Prostate gland (tissue), 2 donors: ENCODE measurements around the gene ST7. TPM values are rescaled to one million over a fixed set of nuclear protein-coding genes. Genes with fewer than 3 reads are reported as not detected.
A peak's percentile ranks its signal among the peaks of the same experiment; 100 is the strongest.
"Not testable (repeated sequence)": the region's sequence is repeated elsewhere in the genome, so short reads cannot be mapped to it uniquely, and the experiment has no call there.

Experiments used
- DNase-seq: peaks from one replicate; pipeline ENCODE4 v3.0.0-alpha.2; 2019; ENCODE audit warnings: low spot score
- H3K27ac ChIP-seq, 2 donors: fragments of 200-600 bp; sonication (generic); 2 replicates each; pipeline ENCODE4 v1.5.1; 2017 to 2019
- H3K27me3 ChIP-seq: fragments of 200-600 bp; sonication (generic); replicated peaks from 2 replicates; pipeline ENCODE4 v1.5.1; 2019; ENCODE audit not compliant: insufficient read depth
- H3K36me3 ChIP-seq, 2 donors: fragments of 200-600 bp; sonication (generic); 1 replicate in 1 of 2; 2 replicates in 1 of 2; pipeline versions ENCODE4 v1.5.1 to v1.8.1; 2017 to 2019
- H3K4me1 ChIP-seq: fragments of 200-600 bp; sonication (generic); replicated peaks from 2 replicates; pipeline ENCODE4 v1.5.1; 2019
- H3K4me3 ChIP-seq, 2 donors: fragments of 200-600 bp; sonication (generic); 2 replicates each; pipeline ENCODE4 v1.5.1; 2017 to 2019
- H3K9me3 ChIP-seq: fragments of 200-600 bp; sonication (generic); 2 replicates; pipeline ENCODE4 v1.5.1; 2017
- POLR2A ChIP-seq: fragments of 450-650 bp; IDR thresholded peaks from one replicate; pipeline ENCODE4 v1.6.1; 2016; ENCODE audit warnings: antibody characterized with exemption, mild to moderate bottlenecking
- POLR2AphosphoS5 ChIP-seq: sonication (generic); formaldehyde crosslinking; IDR thresholded peaks from one replicate; pipeline ENCODE4 v1.6.1; 2017; ENCODE audit warnings: antibody characterized with exemption
- WGBS: methylation state at CpG from one replicate; pipeline ENCODE4 v1.1.5; 2018; 5-methylcytosine and 5-hydroxymethylcytosine counted together
- intact Hi-C: fragments of 100-400 bp; cut with DNase I; formaldehyde crosslinking; loops from one replicate; pipeline ENCODE4 v1.14.2; 2022
- total RNA-seq, 2 donors: library from RNA; depleted of rRNA; stranded (reverse); fragments of >200 nt; gene quantifications; one replicate each; pipeline ENCODE4 v1.1.0, GENCODE V29; 2016
- TF ChIP-seq, protein P1 (sequence below), 4 experiments: fragments of 200-600 bp in 2 of 4; fragments of 450-650 bp in 2 of 4; sonication (generic) in 2 of 4; IDR thresholded peaks; 1 replicate in 3 of 4; 2 replicates in 1 of 4; pipeline ENCODE4 v1.5.1; 2016 to 2019; ENCODE audit warnings: antibody characterized with exemption in 4 of 4, mild to moderate bottlenecking in 2 of 4, moderate library complexity in 2 of 4

Gene ST7
- total RNA-seq, 2 donors from 2014 or later: 18.7 to 27.5 TPM

- H3K27me3 ChIP-seq: no peaks in the 10 kb centered on the region
- WGBS: under 1% methylated on average over 43 of the region's 63 CpGs
- H3K4me1 ChIP-seq: peaks cover 4% of the 10 kb centered on the region
- no peaks in the 10 kb centered on the region for H3K36me3 ChIP-seq
- peak; percentile 37 for TF ChIP-seq POLR2A
- TF ChIP-seq, protein P1, sequence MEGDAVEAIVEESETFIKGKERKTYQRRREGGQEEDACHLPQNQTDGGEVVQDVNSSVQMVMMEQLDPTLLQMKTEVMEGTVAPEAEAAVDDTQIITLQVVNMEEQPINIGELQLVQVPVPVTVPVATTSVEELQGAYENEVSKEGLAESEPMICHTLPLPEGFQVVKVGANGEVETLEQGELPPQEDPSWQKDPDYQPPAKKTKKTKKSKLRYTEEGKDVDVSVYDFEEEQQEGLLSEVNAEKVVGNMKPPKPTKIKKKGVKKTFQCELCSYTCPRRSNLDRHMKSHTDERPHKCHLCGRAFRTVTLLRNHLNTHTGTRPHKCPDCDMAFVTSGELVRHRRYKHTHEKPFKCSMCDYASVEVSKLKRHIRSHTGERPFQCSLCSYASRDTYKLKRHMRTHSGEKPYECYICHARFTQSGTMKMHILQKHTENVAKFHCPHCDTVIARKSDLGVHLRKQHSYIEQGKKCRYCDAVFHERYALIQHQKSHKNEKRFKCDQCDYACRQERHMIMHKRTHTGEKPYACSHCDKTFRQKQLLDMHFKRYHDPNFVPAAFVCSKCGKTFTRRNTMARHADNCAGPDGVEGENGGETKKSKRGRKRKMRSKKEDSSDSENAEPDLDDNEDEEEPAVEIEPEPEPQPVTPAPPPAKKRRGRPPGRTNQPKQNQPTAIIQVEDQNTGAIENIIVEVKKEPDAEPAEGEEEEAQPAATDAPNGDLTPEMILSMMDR (IDR thresholded peaks at IDR 0.05): no peak
- TF ChIP-seq POLR2AphosphoS5: peak; percentile 31
- H3K27ac ChIP-seq: peak overlapping the region; percentile 97 to 98
- peak overlapping the region; percentile 93 to 97 for H3K4me3 ChIP-seq
- DNase-seq: peak; percentile 52
- intact Hi-C loops: no loop called here
- no peaks in the 10 kb centered on the region for H3K9me3 ChIP-seq
Observed at GRCh38 chr7:116953906-116954838, 871 bp downstream of the ST7 start.

GRCh38 chr7:116955340-116955739 is 2.0 kb downstream of the ST7 start:
- intact Hi-C loops: no loop called here
- Histone ChIP-seq H3K27me3 (no peaks in the 10 kb centered on the region), H3K4me3 (no peak overlapping the region), H3K4me1 (peaks cover 4% of the 10 kb centered on the region), H3K9me3 (no peaks in the 10 kb centered on the region), H3K27ac (peak overlapping the region in 1 of 2 donors; percentile 98), H3K36me3 (no peaks in the 10 kb centered on the region)
- TF ChIP-seq POLR2AphosphoS5 (no peak), POLR2A (no peak)
- TF ChIP-seq, protein P1 (IDR thresholded peaks at IDR 0.05): no peak
- DNase-seq: no peak

DNA sequence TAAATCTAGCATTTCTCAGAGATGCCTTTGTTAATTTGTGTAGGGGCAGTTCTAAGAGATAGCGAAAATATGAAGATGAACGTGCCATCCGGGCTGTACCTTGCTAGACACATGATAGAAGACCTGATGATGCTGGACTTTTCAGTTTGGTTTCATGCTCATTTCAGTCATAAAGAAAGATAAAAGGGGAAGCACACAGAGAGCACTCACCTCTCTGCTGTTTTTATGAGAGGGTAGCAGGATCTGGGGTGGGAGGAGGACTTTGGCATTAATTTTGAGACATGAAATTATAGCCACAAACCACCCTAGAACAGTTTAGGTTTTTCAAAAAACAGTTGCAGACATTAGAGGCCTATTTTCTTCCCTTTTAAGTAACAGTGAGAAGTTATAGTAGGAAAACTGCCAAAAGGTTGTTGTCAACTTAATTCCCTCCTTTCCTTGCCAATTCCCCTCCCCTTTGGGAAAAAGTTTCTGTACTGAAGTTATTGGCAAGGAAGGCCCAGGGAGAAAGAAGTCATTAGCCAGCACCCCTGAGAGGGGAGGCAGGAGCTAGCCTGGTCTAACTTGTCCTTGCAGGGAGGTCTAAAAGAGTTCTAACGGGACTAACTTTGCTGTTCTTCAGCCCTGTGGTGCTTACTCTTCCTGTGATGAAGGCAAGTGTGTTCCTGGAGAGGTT is 2.6 kb downstream of the ST7 start:
- peak; percentile 8 for DNase-seq
- 59% methylated on average over 4 of the region's 4 CpGs for WGBS
- H3K27me3 ChIP-seq: no peaks in the 10 kb centered on the region
- peaks cover 4% of the 10 kb centered on the region for H3K4me1 ChIP-seq
- no peaks in the 10 kb centered on the region for H3K9me3 ChIP-seq
- TF ChIP-seq POLR2A (no peak), POLR2AphosphoS5 (peak; percentile 26)
- H3K27ac ChIP-seq: peak overlapping the region in 1 of 2 donors; percentile 21
- no peak overlapping the region for H3K4me3 ChIP-seq
- no peaks in the 10 kb centered on the region for H3K36me3 ChIP-seq
- intact Hi-C loops: no loop called here

DNA sequence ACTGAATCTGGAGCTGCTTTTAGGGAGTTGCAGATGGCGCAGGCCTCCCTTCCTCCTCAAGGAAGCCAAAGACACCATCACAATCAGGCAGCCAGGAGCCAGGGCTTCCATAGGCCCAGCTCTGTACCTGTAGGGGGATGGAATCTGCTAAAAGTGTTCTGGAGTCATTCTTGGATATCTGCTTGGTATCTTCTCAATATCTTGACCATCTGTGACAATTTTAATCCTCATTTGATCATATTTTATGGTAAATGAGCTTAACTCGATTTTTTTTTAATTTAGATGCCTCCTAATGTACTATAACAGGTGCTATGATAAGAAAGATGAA is 3.1 kb downstream of the ST7 start:
- Histone ChIP-seq H3K27ac (peak overlapping the region in 1 of 2 donors; percentile 21), H3K4me1 (peaks cover 4% of the 10 kb centered on the region), H3K36me3 (no peaks in the 10 kb centered on the region), H3K9me3 (no peaks in the 10 kb centered on the region), H3K4me3 (no peak overlapping the region), H3K27me3 (no peaks in the 10 kb centered on the region)
- DNase-seq: no peak
- 81% methylated on average over 2 of the region's 2 CpGs for WGBS
- no peak for TF ChIP-seq POLR2A
- TF ChIP-seq, protein P1 (IDR thresholded peaks at IDR 0.05): no peak
- no peak for TF ChIP-seq POLR2AphosphoS5
- intact Hi-C loops: no loop called here

- intact Hi-C loops: no loop called here
- no peak for DNase-seq
- TF ChIP-seq POLR2AphosphoS5: no peak
- no peak for TF ChIP-seq POLR2A
- TF ChIP-seq, protein P1 (IDR thresholded peaks at IDR 0.05): no peak
- WGBS: 87% methylated on average over 2 of the region's 2 CpGs
- Histone ChIP-seq H3K9me3 (no peaks in the 10 kb centered on the region), H3K36me3 (no peaks in the 10 kb centered on the region), H3K27ac (no peak overlapping the region), H3K4me3 (no peak overlapping the region), H3K4me1 (no peaks in the 10 kb centered on the region), H3K27me3 (no peaks in the 10 kb centered on the region)
Observed at GRCh38 chr7:116957874-116958273, 4.6 kb downstream of the ST7 start.

GRCh38 chr7:116961966-116962673 is 8.8 kb downstream of the ST7 start:
- H3K4me1 ChIP-seq, DNase-seq, H3K36me3 ChIP-seq, H3K27me3 ChIP-seq, H3K4me3 ChIP-seq, H3K9me3 ChIP-seq, H3K27ac ChIP-seq, intact Hi-C loops: not testable (repeated sequence)
- WGBS: 80% methylated on average over 4 of the region's 4 CpGs
